ENCODE data around the gene RTKN.

The RTKN gene

GRCh38 chr2:74384051-74384450 lies 57.7 kb downstream of the RTKN start:
- Histone ChIP-seq H3K4me1 (ENCODE audit: insufficient read depth, low read length, poor library complexity, severe bottlenecking) (peaks cover 35% of the 10 kb centered on the region), H3K4me2 (ENCODE audit: low read depth, low read length, poor library complexity, severe bottlenecking) (no peak overlapping the region), H2AFZ (ENCODE audit: low read length) (no peak overlapping the region), H3K27me3 (ENCODE audit: insufficient read depth, low read length, poor library complexity, severe bottlenecking) (no peaks in the 10 kb centered on the region), H3F3A (ENCODE audit: low read depth) (no peaks in the 10 kb centered on the region), H3K9me3 (ENCODE audit: insufficient read depth, low read depth, low read length) (no peaks in the 10 kb centered on the region), H4K20me1 (ENCODE audit: insufficient read depth, low read length, poor library complexity, severe bottlenecking) (peaks cover 12% of the 10 kb centered on the region), H3K36me3 (ENCODE audit: insufficient read depth, low read length) (no peaks in the 10 kb centered on the region; the same call in 1 of the 2 replicates), H3K4me3 (ENCODE audit: low read length, poor library complexity, severe bottlenecking) (no peak overlapping the region), H3K9me2 (replicated peaks; ENCODE audit: low read depth, low read length) (no peaks in the 10 kb centered on the region), H3K9ac (ENCODE audit: low read depth, low read length, poor library complexity, severe bottlenecking) (no peak overlapping the region), H3K79me2 (ENCODE audit: insufficient read depth, low read length) (peaks cover 52% of the 10 kb centered on the region; the same call in 1 of the 2 replicates)
- TF ChIP-seq EZH2phosphoT487 (IDR thresholded peaks at IDR 0.05; ENCODE audit: borderline replicate concordance), result no peak
- TF ChIP-seq CTCF (conservative IDR thresholded peaks at IDR 0.05; ENCODE audit: low read length), result no peak

DNA sequence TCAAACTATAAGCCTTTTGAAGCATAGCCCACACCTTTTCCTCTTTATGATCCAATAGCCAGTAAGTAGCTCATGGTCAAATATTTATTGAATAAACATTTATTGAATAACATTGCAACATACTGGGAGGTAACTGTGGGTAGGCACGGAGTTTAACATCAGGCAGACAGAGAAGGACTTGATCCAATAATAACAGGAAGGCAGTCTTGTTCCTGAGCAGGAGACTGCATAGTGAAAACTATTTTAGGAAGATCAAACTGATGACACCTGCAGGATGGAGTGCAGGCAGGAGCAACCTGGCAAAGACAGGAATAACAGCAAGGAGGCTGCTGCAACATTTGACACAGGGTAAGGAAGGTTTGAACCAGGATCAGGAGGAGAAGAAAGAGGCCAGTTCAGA lies 58.5 kb downstream of the RTKN start:
- Histone ChIP-seq H3K9me3 (ENCODE audit: insufficient read depth, low read depth, low read length) (no peaks in the 10 kb centered on the region), H3K9me2 (replicated peaks; ENCODE audit: low read depth, low read length) (no peaks in the 10 kb centered on the region), H3K36me3 (ENCODE audit: insufficient read depth, low read length) (no peaks in the 10 kb centered on the region; the same call in 1 of the 2 replicates), H3K9ac (ENCODE audit: low read depth, low read length, poor library complexity, severe bottlenecking) (no peak overlapping the region), H3K4me1 (ENCODE audit: insufficient read depth, low read length, poor library complexity, severe bottlenecking) (peaks cover 36% of the 10 kb centered on the region), H3K79me2 (ENCODE audit: insufficient read depth, low read length) (peaks cover 51% of the 10 kb centered on the region; the same call in 1 of the 2 replicates), H3K4me3 (ENCODE audit: low read length, poor library complexity, severe bottlenecking) (no peak overlapping the region), H4K20me1 (ENCODE audit: insufficient read depth, low read length, poor library complexity, severe bottlenecking) (peaks cover 12% of the 10 kb centered on the region), H3K4me2 (ENCODE audit: low read depth, low read length, poor library complexity, severe bottlenecking) (no peak overlapping the region), H3K27me3 (ENCODE audit: insufficient read depth, low read length, poor library complexity, severe bottlenecking) (no peaks in the 10 kb centered on the region), H3F3A (ENCODE audit: low read depth) (no peaks in the 10 kb centered on the region), H2AFZ (ENCODE audit: low read length) (no peak overlapping the region)
- TF ChIP-seq CTCF (conservative IDR thresholded peaks at IDR 0.05; ENCODE audit: low read length) (no peak), EZH2phosphoT487 (IDR thresholded peaks at IDR 0.05; ENCODE audit: borderline replicate concordance) (no peak)

DNA sequence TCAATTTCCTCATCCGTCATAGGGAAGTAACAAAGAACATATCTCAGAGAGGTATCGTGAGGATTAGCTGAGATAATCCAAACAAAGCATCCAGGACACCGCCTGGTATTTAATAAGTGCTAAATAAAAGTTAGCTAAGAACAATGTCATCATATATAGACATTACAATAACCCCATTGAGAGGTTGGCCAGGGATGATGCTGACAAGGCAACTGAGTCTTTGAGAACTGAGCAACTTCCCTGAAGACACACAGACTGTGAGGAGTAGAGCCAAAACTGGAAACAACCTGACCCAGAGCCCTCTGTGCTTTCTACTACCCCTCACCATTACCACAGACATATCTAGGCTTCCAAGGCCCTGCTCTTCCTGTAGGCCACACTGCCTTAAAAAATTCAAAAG lies 60.0 kb downstream of the RTKN start:
- no peaks in the 10 kb centered on the region for H3K27me3 ChIP-seq (ENCODE audit: insufficient read depth, low read length, poor library complexity, severe bottlenecking)
- TF ChIP-seq CTCF (conservative IDR thresholded peaks at IDR 0.05; ENCODE audit: low read length) (no peak), EZH2phosphoT487 (IDR thresholded peaks at IDR 0.05; ENCODE audit: borderline replicate concordance) (no peak)
- no peaks in the 10 kb centered on the region for H3K9me2 ChIP-seq (replicated peaks; ENCODE audit: low read depth, low read length)
- H4K20me1 ChIP-seq (ENCODE audit: insufficient read depth, low read length, poor library complexity, severe bottlenecking), result peaks cover 12% of the 10 kb centered on the region
- no peak overlapping the region for H3K9ac ChIP-seq (ENCODE audit: low read depth, low read length, poor library complexity, severe bottlenecking)
- no peaks in the 10 kb centered on the region for H3F3A ChIP-seq (ENCODE audit: low read depth)
- no peak overlapping the region for H3K4me3 ChIP-seq (ENCODE audit: low read length, poor library complexity, severe bottlenecking)
- H3K79me2 ChIP-seq (ENCODE audit: insufficient read depth, low read length), result peaks cover 47% of the 10 kb centered on the region; the same call in 1 of the 2 replicates
- no peaks in the 10 kb centered on the region for H3K9me3 ChIP-seq (ENCODE audit: insufficient read depth, low read depth, low read length)
- no peak overlapping the region for H2AFZ ChIP-seq (ENCODE audit: low read length)
- H3K4me2 ChIP-seq (ENCODE audit: low read depth, low read length, poor library complexity, severe bottlenecking), result no peak overlapping the region
- peaks cover 27% of the 10 kb centered on the region for H3K4me1 ChIP-seq (ENCODE audit: insufficient read depth, low read length, poor library complexity, severe bottlenecking)
- H3K36me3 ChIP-seq (ENCODE audit: insufficient read depth, low read length), result peaks cover 13% of the 10 kb centered on the region; the same call in 1 of the 2 replicates

Data from Loucy (cell line).